CD8-positive, alpha-beta memory T cell (primary cell): Measurements from ENCODE around the gene TBC1D22A. TPM values are rescaled to one million over a fixed set of nuclear protein-coding genes. Genes with fewer than 3 reads are reported as not detected.
"Not testable (repeated sequence)": the region's sequence is repeated elsewhere in the genome, so short reads cannot be mapped to it uniquely, and the experiment has no call there.

Experiments used
- CTCF ChIA-PET: fragments of 350-600 bp; sonication (Branson Sonifier 250); formaldehyde crosslinking; loops from one replicate; lab custom pipeline; 2021; ENCODE audit warnings: antibody characterized with exemption; lab: Charles Lee
- POLR2A ChIA-PET: fragments of 350-600 bp; sonication (Branson Sonifier 250); formaldehyde crosslinking; loops from one replicate; lab custom pipeline; 2021; ENCODE audit warnings: antibody characterized with exemption; lab: Charles Lee
- DNase-seq, 5 donors: peaks; one replicate each; pipeline versions ENCODE4 v3.0.0 to v3.0.0-alpha.2; 2020 to 2022; ENCODE audit warnings: mixed read lengths in 1 of 5
- H3K27ac ChIP-seq: one replicate; pipeline ENCODE4 v1.7.0; 2013; ENCODE audit warnings: low read depth, mild to moderate bottlenecking, low read length, moderate library complexity
- H3K27me3 ChIP-seq: 2 replicates; pipeline ENCODE4 v1.7.0; 2013; ENCODE audit warnings: low read length, mild to moderate bottlenecking; ENCODE audit not compliant: insufficient read depth, poor library complexity, severe bottlenecking
- H3K36me3 ChIP-seq: 2 replicates; pipeline ENCODE4 v1.7.0; 2013; ENCODE audit warnings: mild to moderate bottlenecking, low read length, moderate library complexity; ENCODE audit not compliant: insufficient read depth
- H3K4me1 ChIP-seq: 2 replicates; pipeline ENCODE4 v1.7.0; 2013; ENCODE audit warnings: mild to moderate bottlenecking, low read length, moderate library complexity; ENCODE audit not compliant: insufficient read depth
- H3K4me3 ChIP-seq: 2 replicates; pipeline ENCODE4 v1.7.0; 2013; ENCODE audit warnings: mild to moderate bottlenecking, low read length
- H3K9me3 ChIP-seq: 2 replicates; pipeline ENCODE4 v1.7.0; 2013; ENCODE audit warnings: mild to moderate bottlenecking, low read length
- H3K27ac Mint-ChIP-seq, 8 donors: one replicate each; pipeline ENCODE4 v1.8.0; 2020 to 2021; ENCODE audit warnings: mixed read lengths in 8 of 8, mild to moderate bottlenecking in 6 of 8, inconsistent platforms in 3 of 8, moderate library complexity in 3 of 8
- H3K27me3 Mint-ChIP-seq, 2 donors: one replicate each; pipeline ENCODE4 v1.8.0; 2020 to 2021; ENCODE audit warnings: mixed read lengths in 2 of 2, mild to moderate bottlenecking in 1 of 2, moderate library complexity in 1 of 2
- H3K36me3 Mint-ChIP-seq, 3 donors: one replicate each; pipeline ENCODE4 v1.8.0; 2020 to 2021; ENCODE audit warnings: mixed read lengths in 3 of 3, inconsistent platforms in 1 of 3, mild to moderate bottlenecking in 1 of 3
- H3K4me1 Mint-ChIP-seq, 3 donors: one replicate each; pipeline ENCODE4 v1.8.0; 2020 to 2021; ENCODE audit warnings: mixed read lengths in 3 of 3, inconsistent platforms in 1 of 3, mild to moderate bottlenecking in 1 of 3
- H3K4me3 Mint-ChIP-seq, 7 donors: one replicate each; pipeline ENCODE4 v1.8.0; 2020 to 2021; ENCODE audit warnings: mixed read lengths in 7 of 7, mild to moderate bottlenecking in 6 of 7, moderate library complexity in 4 of 7, inconsistent platforms in 2 of 7
- H3K9me3 Mint-ChIP-seq, 5 donors: one replicate each; pipeline ENCODE4 v1.8.0; 2020 to 2022; ENCODE audit warnings: mixed read lengths in 5 of 5, mild to moderate bottlenecking in 3 of 5, moderate library complexity in 2 of 5, inconsistent platforms in 1 of 5
- polyA plus RNA-seq: library from polyadenylated mRNA; unstranded; fragments of 300-500 nt; fragmentation: Illumina TruSeq; gene quantifications from one replicate; pipeline ENCODE4 v1.2.3, GENCODE V29; 2021
- total RNA-seq, 2 experiments: library from RNA; stranded (reverse); gene quantifications; one replicate each; pipeline ENCODE4 v1.2.3, GENCODE V29; 2021

TBC1D22A gene
- total and polyA plus RNA-seq, 3 experiments from 2014 or later = 26.6 to 34.8 (median 34.0) TPM

DNA sequence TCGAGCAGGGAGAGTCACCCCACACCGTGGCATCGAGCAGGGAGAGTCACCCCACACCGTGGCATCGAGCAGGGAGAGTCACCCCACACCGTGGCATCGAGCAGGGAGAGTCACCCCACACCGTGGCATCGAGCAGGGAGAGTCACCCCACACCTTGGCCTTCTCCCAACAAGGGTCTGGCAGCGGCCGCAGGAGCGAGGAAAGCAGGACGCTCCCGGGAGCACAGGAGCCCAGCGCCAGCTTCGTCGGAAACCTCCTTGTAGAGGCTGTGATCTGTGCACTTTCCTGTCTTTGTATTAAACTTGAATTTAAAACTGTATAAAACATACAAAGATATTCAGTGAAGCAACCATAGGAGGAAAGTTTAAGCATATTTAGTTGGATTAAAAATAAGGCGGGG lies 355.0 kb downstream of the TBC1D22A start:
- POLR2A ChIA-PET, H3K4me1 ChIP-seq, CTCF ChIA-PET, H3K4me3 Mint-ChIP-seq, H3K27ac Mint-ChIP-seq, H3K27me3 ChIP-seq, DNase-seq, H3K4me3 ChIP-seq, H3K4me1 Mint-ChIP-seq, H3K9me3 Mint-ChIP-seq, H3K36me3 ChIP-seq, H3K27ac ChIP-seq, H3K9me3 ChIP-seq, H3K27me3 Mint-ChIP-seq: not testable (repeated sequence)
- H3K36me3 Mint-ChIP-seq = peaks cover 0 to 29% (median 0%) of the 10 kb centered on the region in 3 donors

DNA sequence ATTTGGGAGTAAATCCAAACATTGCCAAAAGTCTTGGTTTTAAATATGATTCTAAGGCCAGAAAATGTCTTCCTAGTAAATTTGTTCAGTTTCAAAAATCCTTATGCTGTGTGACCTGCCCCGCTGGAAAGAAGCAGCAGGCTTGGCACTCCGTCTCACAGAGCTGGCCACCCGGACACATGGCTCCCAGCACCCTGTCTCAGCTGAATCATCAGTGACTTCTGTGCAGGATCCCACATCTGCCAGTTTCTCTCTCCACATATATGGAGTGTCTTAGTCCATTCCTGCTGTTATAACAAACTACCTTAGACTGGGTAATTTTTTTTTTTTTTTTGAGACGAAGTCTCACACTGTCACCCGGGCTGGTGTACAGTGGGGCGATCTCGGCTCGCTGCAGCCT lies 356.7 kb downstream of the TBC1D22A start:
- no peaks in the 10 kb centered on the region for H3K27me3 ChIP-seq
- H3K9me3 ChIP-seq = no peaks in the 10 kb centered on the region
- POLR2A ChIA-PET = no interaction called here
- H3K4me1 ChIP-seq = no peaks in the 10 kb centered on the region
- H3K4me3 ChIP-seq = no peak overlapping the region
- H3K36me3 Mint-ChIP-seq = peaks cover 0 to 18% (median 0%) of the 10 kb centered on the region in 3 donors
- no peak overlapping the region for H3K27ac Mint-ChIP-seq
- H3K4me1 Mint-ChIP-seq = peaks cover 0 to 4% (median 0%) of the 10 kb centered on the region in 3 donors
- H3K27ac ChIP-seq = no peak overlapping the region
- no peaks in the 10 kb centered on the region for H3K36me3 ChIP-seq
- CTCF ChIA-PET = no interaction called here
- no peaks in the 10 kb centered on the region for H3K9me3 Mint-ChIP-seq
- H3K4me3 Mint-ChIP-seq = no peak overlapping the region
- no peak for DNase-seq
- H3K27me3 Mint-ChIP-seq = peaks cover 0 to 2% of the 10 kb centered on the region in 2 donors

DNA sequence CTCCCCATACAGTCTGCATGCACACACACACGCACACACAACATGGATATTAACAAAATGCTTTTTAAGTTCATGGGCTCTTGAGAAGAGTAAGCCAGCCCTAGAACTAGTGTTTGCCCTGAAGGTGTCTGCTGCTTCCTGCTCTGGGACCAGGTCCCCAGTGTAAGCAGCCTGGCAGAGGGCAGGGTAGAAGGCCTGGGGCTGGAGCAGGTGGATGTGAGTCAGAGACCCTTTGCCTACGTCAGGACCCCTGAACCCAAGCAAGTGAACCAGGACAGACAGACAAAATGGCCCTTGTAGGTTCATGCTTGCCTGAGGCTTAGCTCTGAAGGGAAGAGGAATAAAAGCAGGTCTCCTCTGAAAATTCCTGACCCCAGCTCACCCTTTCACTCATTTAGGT lies 357.9 kb downstream of the TBC1D22A start:
- Histone ChIP-seq H3K36me3 (no peaks in the 10 kb centered on the region), H3K27ac (no peak overlapping the region), H3K4me1 (no peaks in the 10 kb centered on the region), H3K27me3 (no peaks in the 10 kb centered on the region), H3K4me3 (no peak overlapping the region), H3K9me3 (no peaks in the 10 kb centered on the region)
- Mint-ChIP-seq H3K36me3 (peaks cover 0 to 14% (median 0%) of the 10 kb centered on the region in 3 donors), H3K4me1 (peaks cover 0 to 7% (median 2%) of the 10 kb centered on the region in 3 donors), H3K27me3 (peaks cover 0 to 2% of the 10 kb centered on the region in 2 donors), H3K9me3 (no peaks in the 10 kb centered on the region), H3K27ac (no peak overlapping the region), H3K4me3 (no peak overlapping the region)
- ChIA-PET CTCF (no interaction called here), POLR2A (no interaction called here)
- DNase-seq = no peak

DNA sequence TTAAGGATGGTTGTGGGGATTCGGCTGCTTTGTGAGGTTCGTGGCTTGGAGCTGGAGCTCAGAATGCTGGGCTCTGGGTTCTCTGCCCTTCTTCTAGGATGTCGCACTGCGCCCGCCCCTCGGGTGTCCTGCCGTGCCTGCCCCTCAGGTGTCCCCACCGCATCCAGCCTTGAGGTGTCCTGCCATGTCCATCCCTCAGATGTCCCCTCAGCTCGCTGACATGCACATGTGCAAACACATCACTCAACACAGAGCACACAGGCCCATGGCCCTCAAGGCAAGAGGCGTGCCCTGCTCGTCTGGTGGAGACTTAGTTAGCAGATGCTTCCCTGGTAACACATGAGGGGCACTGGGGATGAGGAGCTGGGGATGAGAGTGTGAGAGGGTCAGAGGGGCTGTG lies 359.3 kb downstream of the TBC1D22A start:
- ChIA-PET CTCF (no interaction called here), POLR2A (no interaction called here)
- no peaks in the 10 kb centered on the region for H3K4me1 ChIP-seq
- Mint-ChIP-seq H3K4me1 (peaks cover 2 to 11% (median 5%) of the 10 kb centered on the region in 3 donors), H3K9me3 (no peaks in the 10 kb centered on the region), H3K27me3 (peaks cover 0 to 2% of the 10 kb centered on the region in 2 donors), H3K36me3 (peaks cover 0 to 13% (median 0%) of the 10 kb centered on the region in 3 donors), H3K27ac (no peak overlapping the region), H3K4me3 (no peak overlapping the region)
- no peak overlapping the region for H3K27ac ChIP-seq
- no peak for DNase-seq
- no peaks in the 10 kb centered on the region for H3K9me3 ChIP-seq
- H3K27me3 ChIP-seq = no peaks in the 10 kb centered on the region
- no peak overlapping the region for H3K4me3 ChIP-seq
- H3K36me3 ChIP-seq = no peaks in the 10 kb centered on the region

DNA sequence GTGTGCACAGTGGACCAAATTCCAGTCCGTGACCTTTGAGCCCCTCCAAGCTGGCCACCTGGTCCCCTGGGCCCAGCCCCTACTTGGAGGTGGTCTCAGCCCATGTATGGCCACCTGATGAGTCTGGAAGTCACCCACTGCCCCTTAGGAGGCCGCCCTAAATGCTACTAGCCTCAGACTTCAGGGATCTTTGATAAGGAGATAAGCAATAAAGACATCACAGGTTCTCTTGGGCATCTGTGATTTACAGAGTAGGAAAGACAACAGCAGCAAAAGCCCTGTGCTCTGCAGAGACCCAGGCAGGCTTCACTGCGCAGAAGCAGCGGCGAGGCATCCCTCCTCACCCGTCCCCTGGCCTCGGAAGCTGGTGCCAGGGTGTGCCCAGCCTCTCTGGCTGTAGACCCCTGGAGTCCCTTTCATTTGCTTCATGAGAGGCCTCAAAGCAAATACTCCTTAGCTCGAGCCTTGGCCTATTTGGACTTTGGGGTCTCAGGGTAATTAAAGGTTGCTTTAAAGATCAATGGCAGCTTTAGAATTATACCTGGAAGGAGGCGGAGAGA lies 360.1 kb downstream of the TBC1D22A start:
- Histone ChIP-seq H3K4me3 (no peak overlapping the region), H3K27me3 (no peaks in the 10 kb centered on the region), H3K9me3 (no peaks in the 10 kb centered on the region), H3K36me3 (no peaks in the 10 kb centered on the region), H3K27ac (no peak overlapping the region), H3K4me1 (no peaks in the 10 kb centered on the region)
- Mint-ChIP-seq H3K9me3 (no peaks in the 10 kb centered on the region), H3K27me3 (peaks cover 0 to 2% of the 10 kb centered on the region in 2 donors), H3K27ac (peak overlapping the region in 1 of 8 donors; percentile 38), H3K4me1 (peaks cover 3 to 12% (median 5%) of the 10 kb centered on the region in 3 donors), H3K4me3 (no peak overlapping the region), H3K36me3 (peaks cover 0 to 10% (median 0%) of the 10 kb centered on the region in 3 donors)
- DNase-seq = no peak
- ChIA-PET POLR2A (no interaction called here), CTCF (no interaction called here)

DNA sequence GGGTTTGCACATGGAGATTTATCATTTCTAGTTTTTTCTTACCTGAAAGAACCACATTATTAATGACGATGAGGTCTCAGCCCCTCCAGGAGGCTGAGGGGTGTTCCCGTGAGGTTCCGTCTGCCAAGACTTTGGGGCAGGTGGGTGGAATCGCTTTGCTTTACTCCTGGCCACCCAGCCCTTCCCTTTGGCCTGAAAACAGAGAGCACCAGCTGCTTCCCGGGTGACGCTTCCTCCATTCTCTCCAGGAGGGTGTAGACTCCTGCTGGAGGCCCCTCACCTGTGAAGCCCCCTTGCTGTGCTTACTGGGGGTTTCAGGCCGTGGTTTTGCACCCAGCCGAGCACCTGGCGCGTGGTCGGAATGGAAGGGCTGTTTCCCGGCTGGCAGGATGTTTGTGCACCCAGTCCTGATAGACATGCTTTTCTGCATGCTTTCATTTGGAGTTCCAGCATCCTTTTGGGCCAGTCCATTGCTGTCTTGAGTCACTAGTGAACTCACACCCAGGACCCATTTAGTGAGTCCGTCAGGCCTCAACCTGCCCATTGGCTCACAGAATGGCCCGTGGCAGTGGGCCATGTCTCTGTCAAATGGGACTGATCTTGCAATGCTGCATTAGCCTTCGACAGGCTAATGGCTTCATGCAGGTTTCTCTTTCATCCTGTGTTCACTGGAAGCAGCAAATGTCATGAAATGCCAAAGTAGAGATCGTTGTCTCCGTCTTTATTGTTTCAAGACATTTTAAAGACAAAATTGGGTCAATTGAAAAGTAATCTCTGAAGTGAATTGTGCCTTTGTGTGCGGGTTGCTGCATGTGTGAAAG lies 360.8 kb downstream of the TBC1D22A start:
- ChIA-PET POLR2A (no interaction called here), CTCF (no interaction called here)
- Mint-ChIP-seq H3K27ac (peak overlapping the region in 3 of 8 donors; percentile 11 to 80 (median 76)), H3K36me3 (peaks cover 0 to 7% (median 0%) of the 10 kb centered on the region in 3 donors), H3K27me3 (peaks cover 0 to 2% of the 10 kb centered on the region in 2 donors), H3K4me3 (no peak overlapping the region), H3K4me1 (peaks cover 3 to 12% (median 5%) of the 10 kb centered on the region in 3 donors), H3K9me3 (no peaks in the 10 kb centered on the region)
- Histone ChIP-seq H3K27me3 (no peaks in the 10 kb centered on the region), H3K4me1 (no peaks in the 10 kb centered on the region), H3K36me3 (no peaks in the 10 kb centered on the region), H3K9me3 (no peaks in the 10 kb centered on the region), H3K27ac (no peak overlapping the region), H3K4me3 (no peak overlapping the region)
- no peak for DNase-seq

DNA sequence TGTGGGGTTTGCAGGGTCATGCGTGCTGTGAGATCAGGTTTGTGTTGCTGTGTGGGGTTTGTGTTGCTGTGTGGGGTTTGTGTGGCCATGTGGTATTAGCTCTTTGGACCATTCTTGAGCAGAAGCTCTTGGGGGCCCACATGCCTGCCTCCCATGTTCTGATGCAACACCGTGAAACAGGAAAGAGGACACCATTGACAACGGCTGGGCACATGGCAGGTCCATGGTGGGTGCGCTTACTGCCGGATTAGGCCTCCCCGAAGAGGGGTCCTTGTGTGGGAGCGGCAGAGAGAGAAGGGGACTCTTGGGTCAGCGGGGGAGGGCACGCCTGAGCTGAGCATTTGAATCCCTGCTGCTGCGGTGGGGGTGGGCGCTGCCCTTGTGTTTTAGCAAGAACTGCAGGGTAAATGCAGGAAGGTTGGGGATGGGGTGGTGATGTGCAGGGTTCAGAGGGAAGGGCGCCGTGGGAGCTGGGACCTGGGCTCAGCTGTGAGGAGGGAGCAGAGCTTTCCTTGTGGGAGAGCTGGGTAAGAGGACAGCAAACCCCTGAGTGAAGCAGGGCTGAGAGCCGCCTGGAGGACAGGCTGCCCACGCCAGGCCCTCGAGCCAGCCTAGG lies 361.5 kb downstream of the TBC1D22A start:
- Histone ChIP-seq H3K9me3 (no peaks in the 10 kb centered on the region), H3K27me3 (no peaks in the 10 kb centered on the region), H3K4me1 (no peaks in the 10 kb centered on the region), H3K36me3 (no peaks in the 10 kb centered on the region), H3K27ac (no peak overlapping the region), H3K4me3 (no peak overlapping the region)
- peaks cover 3 to 18% (median 5%) of the 10 kb centered on the region in 3 donors for H3K4me1 Mint-ChIP-seq
- H3K27me3 Mint-ChIP-seq = peaks cover 0 to 2% of the 10 kb centered on the region in 2 donors
- ChIA-PET CTCF (no interaction called here), POLR2A (no interaction called here)
- H3K36me3 Mint-ChIP-seq = peaks cover 0 to 11% (median 2%) of the 10 kb centered on the region in 3 donors
- peak overlapping the region in 5 of 8 donors; percentile 29 to 84 (median 78) for H3K27ac Mint-ChIP-seq
- no peak for DNase-seq
- no peak overlapping the region for H3K4me3 Mint-ChIP-seq
- no peaks in the 10 kb centered on the region for H3K9me3 Mint-ChIP-seq

DNA sequence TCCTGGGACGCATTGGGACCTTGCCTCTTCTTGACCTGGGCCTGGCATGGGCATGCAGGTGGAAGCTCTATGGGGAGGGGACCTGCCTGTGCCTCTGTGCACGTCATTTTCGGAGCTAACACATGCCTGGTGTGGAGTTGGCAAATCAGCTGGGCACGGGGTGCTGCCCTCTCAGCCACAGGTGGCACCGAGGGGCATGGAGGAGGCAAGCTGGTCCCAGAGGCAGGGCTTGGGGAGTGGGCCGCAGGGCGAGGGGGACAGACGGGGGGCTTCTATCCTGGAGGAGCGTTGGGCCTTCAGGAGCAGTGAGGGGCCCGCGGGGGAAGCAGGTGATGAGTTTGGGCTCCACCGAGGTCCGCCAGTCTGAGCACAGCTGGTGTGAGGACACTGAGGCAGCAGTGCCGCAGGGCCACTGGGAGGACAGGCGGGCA lies 362.0 kb downstream of the TBC1D22A start:
- H3K27ac ChIP-seq = no peak overlapping the region
- no peak overlapping the region for H3K4me3 ChIP-seq
- Mint-ChIP-seq H3K36me3 (peaks cover 0 to 12% (median 2%) of the 10 kb centered on the region in 3 donors), H3K4me3 (no peak overlapping the region), H3K27me3 (peaks cover 0 to 2% of the 10 kb centered on the region in 2 donors), H3K9me3 (no peaks in the 10 kb centered on the region), H3K4me1 (peaks cover 3 to 18% (median 5%) of the 10 kb centered on the region in 3 donors), H3K27ac (peak overlapping the region in 1 of 8 donors; percentile 78)
- H3K36me3 ChIP-seq = no peaks in the 10 kb centered on the region
- no peaks in the 10 kb centered on the region for H3K27me3 ChIP-seq
- H3K4me1 ChIP-seq = no peaks in the 10 kb centered on the region
- H3K9me3 ChIP-seq = no peaks in the 10 kb centered on the region
- POLR2A ChIA-PET = no interaction called here
- no peak for DNase-seq
- CTCF ChIA-PET = no interaction called here
